Fibroblast of villous mesenchyme (primary cell): Measurements from ENCODE around the gene NAMPT. TPM values are rescaled to one million over a fixed set of nuclear protein-coding genes. Genes with fewer than 3 reads are reported as not detected.
A peak's percentile ranks its signal among the peaks of the same experiment; 100 is the strongest.
"Not testable (repeated sequence)": the region's sequence is repeated elsewhere in the genome, so short reads cannot be mapped to it uniquely, and the experiment has no call there.

Experiments used
- DNase-seq: peaks from one replicate; pipeline ENCODE4 v3.0.0-alpha.2; 2010; ENCODE audit warnings: low read depth
- H3K4me3 ChIP-seq: 2 replicates; pipeline ENCODE4 v1.5.1; 2011; ENCODE audit warnings: low read depth, mild to moderate bottlenecking, low read length
- total RNA-seq: library from RNA; depleted of rRNA; stranded (reverse); fragments of >200 nt; gene quantifications from 2 replicates; pipeline ENCODE4 v1.2.3, GENCODE V29; 2012
- TF ChIP-seq, protein P1 (sequence below): IDR thresholded peaks from 2 replicates; pipeline ENCODE4 v1.5.1; 2012; ENCODE audit warnings: low read depth, mild to moderate bottlenecking, low read length; ENCODE audit not compliant: insufficient read depth

NAMPT gene
- total RNA-seq, 1 donor: 180 TPM

DNA sequence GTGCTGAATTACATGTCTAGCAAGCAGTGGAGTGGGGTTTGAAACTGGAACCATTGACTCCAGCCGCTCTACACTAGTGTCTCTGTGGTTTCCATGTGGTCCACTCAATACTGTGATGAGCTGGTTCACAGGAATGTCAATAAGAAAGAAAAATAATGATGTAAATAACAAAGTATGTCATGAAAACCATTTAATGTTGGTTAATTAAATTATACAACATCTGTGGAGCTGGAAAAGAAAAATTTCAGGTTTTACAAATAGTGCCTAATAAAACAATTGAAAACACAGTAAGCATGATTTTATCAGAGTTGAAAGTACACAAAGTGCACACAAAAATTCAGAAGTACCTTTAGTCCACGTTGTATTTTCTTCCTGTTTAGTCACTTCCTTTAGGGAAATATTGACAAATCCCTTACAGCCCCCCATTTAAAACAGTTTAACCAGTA is 28.7 kb upstream of the NAMPT start:
- peak; percentile 82 for DNase-seq
- no peak overlapping the region for H3K4me3 ChIP-seq
- TF ChIP-seq, protein P1, sequence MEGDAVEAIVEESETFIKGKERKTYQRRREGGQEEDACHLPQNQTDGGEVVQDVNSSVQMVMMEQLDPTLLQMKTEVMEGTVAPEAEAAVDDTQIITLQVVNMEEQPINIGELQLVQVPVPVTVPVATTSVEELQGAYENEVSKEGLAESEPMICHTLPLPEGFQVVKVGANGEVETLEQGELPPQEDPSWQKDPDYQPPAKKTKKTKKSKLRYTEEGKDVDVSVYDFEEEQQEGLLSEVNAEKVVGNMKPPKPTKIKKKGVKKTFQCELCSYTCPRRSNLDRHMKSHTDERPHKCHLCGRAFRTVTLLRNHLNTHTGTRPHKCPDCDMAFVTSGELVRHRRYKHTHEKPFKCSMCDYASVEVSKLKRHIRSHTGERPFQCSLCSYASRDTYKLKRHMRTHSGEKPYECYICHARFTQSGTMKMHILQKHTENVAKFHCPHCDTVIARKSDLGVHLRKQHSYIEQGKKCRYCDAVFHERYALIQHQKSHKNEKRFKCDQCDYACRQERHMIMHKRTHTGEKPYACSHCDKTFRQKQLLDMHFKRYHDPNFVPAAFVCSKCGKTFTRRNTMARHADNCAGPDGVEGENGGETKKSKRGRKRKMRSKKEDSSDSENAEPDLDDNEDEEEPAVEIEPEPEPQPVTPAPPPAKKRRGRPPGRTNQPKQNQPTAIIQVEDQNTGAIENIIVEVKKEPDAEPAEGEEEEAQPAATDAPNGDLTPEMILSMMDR: no peak

DNA sequence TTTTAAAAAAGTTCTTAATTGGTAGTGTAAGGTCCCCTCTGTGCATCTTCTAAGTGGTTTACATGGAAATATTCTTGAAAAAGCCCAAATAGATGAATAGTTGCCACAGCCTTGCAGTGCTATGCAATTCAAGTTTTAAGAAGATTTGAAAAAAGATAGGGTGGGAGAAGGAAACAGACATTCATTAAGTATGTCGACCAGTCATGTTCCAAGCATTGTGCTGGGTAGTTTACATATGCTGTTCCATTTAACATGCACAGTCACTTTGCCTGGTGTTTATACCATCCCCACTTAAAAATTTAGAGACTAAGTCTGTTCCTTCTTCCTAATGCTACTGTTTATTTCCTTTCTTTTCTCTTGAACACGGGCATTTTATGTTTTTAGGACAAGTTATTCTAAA is 28.1 kb upstream of the NAMPT start:
- peak; percentile 35 for DNase-seq
- H3K4me3 ChIP-seq: no peak overlapping the region

DNA sequence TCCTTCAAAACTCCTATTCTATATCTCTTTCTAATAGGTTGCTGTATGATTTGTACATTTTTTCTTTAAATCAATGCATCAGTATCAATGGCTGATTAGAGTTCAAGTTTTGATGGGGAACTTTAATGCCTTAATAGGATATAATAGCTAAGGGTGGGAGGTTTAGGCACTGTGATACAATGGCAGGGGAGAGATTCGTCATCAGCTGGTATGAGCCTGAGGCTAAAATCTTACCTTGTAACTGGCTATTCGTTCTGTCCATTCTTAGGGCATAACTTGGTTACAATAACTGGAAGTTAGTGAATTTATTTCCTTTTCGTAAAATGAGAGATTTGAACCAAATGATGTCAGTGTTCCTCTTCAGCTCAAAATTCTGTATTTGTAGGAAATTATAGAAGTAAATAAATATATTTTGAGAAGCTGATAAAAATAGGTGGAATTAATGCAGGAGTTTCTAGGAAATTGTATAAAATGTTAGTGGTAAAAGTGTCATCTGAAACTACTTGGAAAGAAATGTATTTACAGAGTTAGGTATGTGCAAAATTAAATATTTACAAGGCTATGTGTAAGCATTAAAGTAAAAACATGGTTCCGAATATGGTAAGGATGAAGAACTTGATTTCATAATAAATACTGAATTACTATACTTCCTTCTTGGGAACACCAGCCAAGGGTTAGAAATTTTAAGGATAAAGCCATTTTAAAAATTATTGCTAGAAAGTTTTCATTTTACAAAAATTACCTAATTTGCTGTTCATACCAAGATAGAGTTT is 27.5 kb upstream of the NAMPT start:
- no peak overlapping the region for H3K4me3 ChIP-seq
- peak; percentile 56 for DNase-seq

More for the DNA sequence above, 28.1 kb upstream of the NAMPT start:
- TF ChIP-seq, protein P1: no peak

DNA sequence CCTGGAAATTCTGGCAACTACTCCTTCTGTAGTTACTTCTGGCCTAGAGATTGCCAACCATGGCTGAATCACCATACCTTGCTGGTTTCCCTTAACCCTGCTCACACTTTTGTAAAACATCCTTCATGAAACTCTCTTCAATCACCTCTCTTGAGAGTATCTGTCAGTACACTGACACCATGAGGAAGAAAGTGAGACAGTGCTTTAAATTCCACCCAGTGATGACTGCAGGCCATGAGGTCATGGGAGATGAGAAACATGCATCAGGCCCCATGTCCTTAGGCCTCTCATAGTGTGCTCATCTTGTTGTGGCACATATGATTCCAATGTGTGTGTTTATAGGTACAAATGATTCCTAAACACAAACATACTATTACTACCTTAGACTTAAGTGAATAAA is 24.6 kb upstream of the NAMPT start:
- DNase-seq: no peak
- TF ChIP-seq, protein P1: no peak
- H3K4me3 ChIP-seq: no peak overlapping the region

More for the DNA sequence above, 27.5 kb upstream of the NAMPT start:
- TF ChIP-seq, protein P1: no peak

DNA sequence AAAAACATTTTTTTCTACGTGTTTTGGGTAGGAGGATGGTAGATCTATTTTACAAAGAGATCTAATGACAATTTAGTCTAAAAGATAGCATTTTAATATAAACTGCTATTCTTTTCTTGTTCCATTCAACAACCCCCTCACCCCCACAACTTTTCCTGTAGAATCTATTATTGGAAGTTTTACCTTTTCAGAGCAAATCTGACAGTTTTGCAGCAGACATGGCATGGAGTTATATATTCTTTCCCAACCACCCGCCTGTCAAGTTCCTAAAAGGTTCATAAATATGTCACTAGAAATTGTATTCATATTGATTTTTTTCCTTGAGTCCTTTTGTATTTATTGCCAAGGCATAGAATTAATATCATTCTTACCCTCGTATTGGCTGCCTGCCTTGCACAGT is 21.5 kb upstream of the NAMPT start:
- no peak overlapping the region for H3K4me3 ChIP-seq
- TF ChIP-seq, protein P1: no peak
- no peak for DNase-seq

DNA sequence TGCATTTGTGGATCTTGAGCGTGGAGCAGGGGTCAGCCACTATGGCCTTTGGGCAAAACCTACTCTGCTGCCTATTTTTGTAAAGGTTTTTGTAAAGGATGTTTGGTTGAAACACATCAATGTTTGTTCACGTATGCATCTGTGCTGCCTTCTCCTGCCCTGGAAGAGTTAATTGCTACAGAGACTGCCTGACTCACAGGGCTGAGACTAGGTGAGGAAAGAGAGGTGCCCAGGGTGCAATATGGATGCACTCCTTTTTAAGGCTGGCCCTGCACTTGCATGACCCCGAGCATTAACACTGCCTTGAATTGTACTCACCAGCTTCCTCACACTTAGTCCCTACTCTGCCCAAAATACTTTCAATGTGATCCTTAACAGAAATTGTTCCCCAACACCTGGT is 20.9 kb upstream of the NAMPT start:
- TF ChIP-seq, protein P1: no peak
- H3K4me3 ChIP-seq: no peak overlapping the region
- DNase-seq: no peak

DNA sequence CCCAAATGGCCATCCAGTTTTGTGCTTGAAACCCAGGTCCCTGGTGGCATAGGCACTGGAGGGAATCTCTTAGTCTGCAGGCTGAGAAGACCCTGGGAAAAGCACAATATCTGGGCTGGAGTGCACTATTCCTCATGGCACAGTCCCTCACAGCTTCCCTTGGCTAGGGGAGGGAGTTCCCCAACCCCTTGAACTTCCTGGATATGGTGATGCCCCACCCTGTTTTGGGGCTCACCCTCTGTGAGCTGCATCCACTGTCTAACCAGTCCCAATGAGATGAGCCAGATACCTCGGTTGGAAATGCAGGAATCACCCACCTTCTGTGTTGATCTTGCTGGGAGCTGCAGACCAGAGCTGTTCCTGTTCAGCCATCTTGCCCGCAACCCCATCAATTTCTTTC is 19.8 kb upstream of the NAMPT start:
- DNase-seq: no peak
- TF ChIP-seq, protein P1: no peak

DNA sequence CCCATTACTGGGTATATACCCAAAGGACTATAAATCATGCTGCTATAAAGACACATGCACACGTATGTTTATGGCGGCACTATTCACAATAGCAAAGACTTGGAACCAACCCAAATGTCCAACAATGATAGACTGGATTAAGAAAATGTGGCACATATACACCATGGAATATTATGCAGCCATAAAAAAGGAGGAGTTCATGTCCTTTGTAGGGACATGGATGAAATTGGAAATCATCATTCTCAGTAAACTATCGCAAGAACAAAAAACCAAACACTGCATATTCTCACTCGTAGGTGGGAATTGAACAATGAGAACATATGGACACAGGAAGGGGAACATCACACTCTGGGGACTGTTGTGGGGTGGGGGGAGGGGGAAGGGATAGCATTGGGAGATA is 13.8 kb upstream of the NAMPT start:
- not testable (repeated sequence) for H3K4me3 ChIP-seq, DNase-seq

More for the DNA sequence above, 19.8 kb upstream of the NAMPT start:
- no peak overlapping the region for H3K4me3 ChIP-seq

DNA sequence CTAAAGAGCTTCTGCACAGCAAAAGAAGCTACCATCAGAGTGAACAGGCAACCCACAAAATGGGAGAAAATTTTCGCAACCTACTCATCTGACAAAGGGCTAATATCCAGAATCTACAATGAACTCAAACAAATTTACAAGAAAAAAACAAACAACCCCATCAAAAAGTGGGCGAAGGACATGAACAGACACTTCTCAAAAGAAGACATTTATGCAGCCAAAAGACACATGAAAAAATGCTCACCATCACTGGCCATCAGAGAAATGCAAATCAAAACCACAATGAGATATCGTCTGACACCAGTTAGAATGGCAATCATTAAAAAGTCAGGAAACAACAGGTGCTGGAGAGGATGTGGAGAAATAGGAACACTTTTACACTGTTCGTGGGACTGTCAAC is 13.4 kb upstream of the NAMPT start:
- not testable (repeated sequence) for DNase-seq, H3K4me3 ChIP-seq
